Measurements from ENCODE around the gene IYD. TPM values are rescaled to one million over a fixed set of nuclear protein-coding genes. Genes with fewer than 3 reads are reported as not detected.

IYD gene
- total and polyA plus RNA-seq, 2 experiments from 2014 or later, result not detected

- H3K79me2 ChIP-seq (ENCODE audit: insufficient read depth), result no peaks in the 10 kb centered on the region
These were observed 45.6 kb upstream of the IYD start for GRCh38 chr6:150323205-150323604.

GRCh38 chr6:150324044-150324443, 44.8 kb upstream of the IYD start:
- H3K36me3 ChIP-seq (ENCODE audit: low read depth), result no peaks in the 10 kb centered on the region
- in situ Hi-C loops (cut with MboI), result no loop called here
- H3F3A ChIP-seq (ENCODE audit: insufficient read depth), result no peaks in the 10 kb centered on the region
- no peaks in the 10 kb centered on the region for H4K20me1 ChIP-seq (ENCODE audit: insufficient read depth)
- H3K9me3 ChIP-seq (ENCODE audit: low read depth), result no peaks in the 10 kb centered on the region
- no peak overlapping the region for H3K4me3 ChIP-seq
- TF ChIP-seq EZH2phosphoT487 (IDR thresholded peaks at IDR 0.05; ENCODE audit: insufficient read depth, low read depth), result no peak
- TF ChIP-seq EZH2 (IDR thresholded peaks at IDR 0.05; ENCODE audit: insufficient read depth, poor library complexity, severe bottlenecking), result no peak
- no peak overlapping the region for H2AFZ ChIP-seq
- H3K4me2 ChIP-seq (ENCODE audit: unreplicated experiment), result no peak overlapping the region
- WGBS, 2 experiments (ENCODE audit: low coverage in 1 of 2, low lambda C conversion rate in 2 of 2, missing lambda C conversion rate in 2 of 2), result 77 to 78% methylated on average over 6 of the region's 6 CpGs
- no peaks in the 10 kb centered on the region for H3K27me3 ChIP-seq (replicated peaks; ENCODE audit: insufficient read depth)
- H3K79me2 ChIP-seq (ENCODE audit: insufficient read depth), result no peaks in the 10 kb centered on the region
- no peak overlapping the region for H3K9ac ChIP-seq
- no peaks in the 10 kb centered on the region for H3K9me2 ChIP-seq (ENCODE audit: insufficient read depth)
- no peak for DNase-seq
- no peak overlapping the region for H3K27ac ChIP-seq
- H3K4me1 ChIP-seq (ENCODE audit: insufficient read depth), result peaks cover 4% of the 10 kb centered on the region; the same call in 1 of the 2 replicates

More at GRCh38 chr6:150323205-150323604, 45.6 kb upstream of the IYD start:
- no peaks in the 10 kb centered on the region for H4K20me1 ChIP-seq (ENCODE audit: insufficient read depth)
- no peak overlapping the region for H3K27ac ChIP-seq
- H3K4me1 ChIP-seq (ENCODE audit: insufficient read depth), result peaks cover 4% of the 10 kb centered on the region; the same call in 1 of the 2 replicates
- H3F3A ChIP-seq (ENCODE audit: insufficient read depth), result no peaks in the 10 kb centered on the region
- no peaks in the 10 kb centered on the region for H3K27me3 ChIP-seq (replicated peaks; ENCODE audit: insufficient read depth)
- no peak for TF ChIP-seq EZH2 (IDR thresholded peaks at IDR 0.05; ENCODE audit: insufficient read depth, poor library complexity, severe bottlenecking)
- TF ChIP-seq EZH2phosphoT487 (IDR thresholded peaks at IDR 0.05; ENCODE audit: insufficient read depth, low read depth), result no peak
- H3K9me3 ChIP-seq (ENCODE audit: low read depth), result no peaks in the 10 kb centered on the region
- no peak overlapping the region for H3K9ac ChIP-seq
- no peak overlapping the region for H2AFZ ChIP-seq
- DNase-seq, result no peak
- no peak overlapping the region for H3K4me3 ChIP-seq
- H3K36me3 ChIP-seq (ENCODE audit: low read depth), result no peaks in the 10 kb centered on the region
- in situ Hi-C loops (cut with MboI), result no loop called here
- H3K9me2 ChIP-seq (ENCODE audit: insufficient read depth), result no peaks in the 10 kb centered on the region
- H3K4me2 ChIP-seq (ENCODE audit: unreplicated experiment), result no peak overlapping the region
- WGBS, 2 experiments (ENCODE audit: low coverage in 1 of 2, low lambda C conversion rate in 2 of 2, missing lambda C conversion rate in 2 of 2), result 85 to 86% methylated on average over 8 of the region's 8 CpGs

- Histone ChIP-seq H3K9me2 (ENCODE audit: insufficient read depth) (no peaks in the 10 kb centered on the region), H3K27me3 (replicated peaks; ENCODE audit: insufficient read depth) (no peaks in the 10 kb centered on the region), H2AFZ (no peak overlapping the region), H3F3A (ENCODE audit: insufficient read depth) (no peaks in the 10 kb centered on the region), H3K79me2 (ENCODE audit: insufficient read depth) (no peaks in the 10 kb centered on the region), H3K36me3 (ENCODE audit: low read depth) (no peaks in the 10 kb centered on the region), H3K4me3 (no peak overlapping the region), H3K9ac (no peak overlapping the region), H3K27ac (no peak overlapping the region), H4K20me1 (ENCODE audit: insufficient read depth) (no peaks in the 10 kb centered on the region), H3K9me3 (ENCODE audit: low read depth) (no peaks in the 10 kb centered on the region), H3K4me2 (ENCODE audit: unreplicated experiment) (no peak overlapping the region), H3K4me1 (ENCODE audit: insufficient read depth) (peaks cover 4% of the 10 kb centered on the region; the same call in 1 of the 2 replicates)
- DNase-seq, result no peak
- 72 to 80% methylated on average over 5 of the region's 5 CpGs for WGBS, 2 experiments (ENCODE audit: low coverage in 1 of 2, low lambda C conversion rate in 2 of 2, missing lambda C conversion rate in 2 of 2)
- in situ Hi-C loops (cut with MboI), result no loop called here
- TF ChIP-seq EZH2phosphoT487 (IDR thresholded peaks at IDR 0.05; ENCODE audit: insufficient read depth, low read depth) (no peak), EZH2 (IDR thresholded peaks at IDR 0.05; ENCODE audit: insufficient read depth, poor library complexity, severe bottlenecking) (no peak)
These were observed 43.6 kb upstream of the IYD start for GRCh38 chr6:150325066-150325772.

- Histone ChIP-seq H3K27ac (no peak overlapping the region), H3K4me2 (ENCODE audit: unreplicated experiment) (no peak overlapping the region), H3K9ac (no peak overlapping the region), H3K4me3 (no peak overlapping the region), H3K9me3 (ENCODE audit: low read depth) (no peaks in the 10 kb centered on the region), H3K27me3 (replicated peaks; ENCODE audit: insufficient read depth) (no peaks in the 10 kb centered on the region), H2AFZ (0 out of 2 replicates have a peak overlapping the region, but pooled peaks have one; percentile 31), H3K79me2 (ENCODE audit: insufficient read depth) (no peaks in the 10 kb centered on the region), H3F3A (ENCODE audit: insufficient read depth) (no peaks in the 10 kb centered on the region), H3K4me1 (ENCODE audit: insufficient read depth) (peaks cover 4% of the 10 kb centered on the region; the same call in 1 of the 2 replicates), H3K9me2 (ENCODE audit: insufficient read depth) (no peaks in the 10 kb centered on the region), H3K36me3 (ENCODE audit: low read depth) (no peaks in the 10 kb centered on the region), H4K20me1 (ENCODE audit: insufficient read depth) (no peaks in the 10 kb centered on the region)
- no peak for TF ChIP-seq EZH2 (IDR thresholded peaks at IDR 0.05; ENCODE audit: insufficient read depth, poor library complexity, severe bottlenecking)
- no peak for TF ChIP-seq EZH2phosphoT487 (IDR thresholded peaks at IDR 0.05; ENCODE audit: insufficient read depth, low read depth)
- DNase-seq, result peak; percentile 9
- in situ Hi-C loops (cut with MboI), result no loop called here
- 76 to 84% methylated on average over 5 of the region's 5 CpGs for WGBS, 2 experiments (ENCODE audit: low coverage in 1 of 2, low lambda C conversion rate in 2 of 2, missing lambda C conversion rate in 2 of 2)
These were observed 41.6 kb upstream of the IYD start for GRCh38 chr6:150327117-150327774.
